ENCODE data around the gene SPTBN4.
A peak's percentile ranks its signal among the peaks of the same experiment; 100 is the strongest.

SPTBN4 gene

DNA sequence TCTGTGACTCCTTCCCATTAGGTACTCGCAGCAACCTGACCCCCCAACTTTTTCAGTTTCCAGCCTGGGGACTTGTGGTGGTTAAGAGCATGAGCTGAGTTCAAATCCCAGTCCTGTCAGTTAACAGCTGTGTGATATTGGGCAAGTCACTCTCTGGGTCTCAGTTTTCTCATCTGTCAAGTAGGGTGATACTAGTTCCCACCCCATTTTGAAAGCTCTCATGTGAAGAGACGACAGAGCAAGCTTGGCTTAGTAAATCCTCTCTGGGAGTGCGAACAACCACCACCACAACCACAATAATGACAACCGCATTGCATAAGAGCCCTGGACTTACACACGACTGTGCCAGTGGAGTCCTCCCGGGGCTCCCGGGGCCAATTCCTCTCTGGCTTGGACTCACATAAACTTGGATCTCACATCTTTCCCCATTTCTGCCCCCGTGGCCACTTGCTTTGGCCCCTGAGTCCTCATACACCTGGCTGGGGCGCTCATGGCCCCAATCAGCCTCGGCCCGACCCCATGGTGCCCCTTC is 1.7 kb upstream of the SPTBN4 start:
- no peak for DNase-seq (ENCODE audit: low spot score)
- in situ Hi-C loops (cut with MboI; ENCODE audit: low pct_unique_long_range_greater_than_20kb, low sequenced_read_pairs, unreplicated experiment), result no loop called here

GRCh38 chr19:40465557-40466218 is 1.1 kb upstream of the SPTBN4 start, which contains the start of gene BLVRB:
Gene BLVRB, minus strand, starts transcription at chr19:40465745. Its CDS starts 57 bp downstream, at chr19:40465688.
- in situ Hi-C loops (cut with MboI; ENCODE audit: low pct_unique_long_range_greater_than_20kb, low sequenced_read_pairs, unreplicated experiment), result no loop called here
- peak; percentile 99 for DNase-seq (ENCODE audit: low spot score)
- TF ChIP-seq CTCF (IDR thresholded peaks at IDR 0.05; ENCODE audit: extremely low read depth, insufficient read depth, missing control alignments), result no peak

More for the DNA sequence above, 1.7 kb upstream of the SPTBN4 start:
- TF ChIP-seq CTCF (IDR thresholded peaks at IDR 0.05; ENCODE audit: extremely low read depth, insufficient read depth, missing control alignments), result no peak

DNA sequence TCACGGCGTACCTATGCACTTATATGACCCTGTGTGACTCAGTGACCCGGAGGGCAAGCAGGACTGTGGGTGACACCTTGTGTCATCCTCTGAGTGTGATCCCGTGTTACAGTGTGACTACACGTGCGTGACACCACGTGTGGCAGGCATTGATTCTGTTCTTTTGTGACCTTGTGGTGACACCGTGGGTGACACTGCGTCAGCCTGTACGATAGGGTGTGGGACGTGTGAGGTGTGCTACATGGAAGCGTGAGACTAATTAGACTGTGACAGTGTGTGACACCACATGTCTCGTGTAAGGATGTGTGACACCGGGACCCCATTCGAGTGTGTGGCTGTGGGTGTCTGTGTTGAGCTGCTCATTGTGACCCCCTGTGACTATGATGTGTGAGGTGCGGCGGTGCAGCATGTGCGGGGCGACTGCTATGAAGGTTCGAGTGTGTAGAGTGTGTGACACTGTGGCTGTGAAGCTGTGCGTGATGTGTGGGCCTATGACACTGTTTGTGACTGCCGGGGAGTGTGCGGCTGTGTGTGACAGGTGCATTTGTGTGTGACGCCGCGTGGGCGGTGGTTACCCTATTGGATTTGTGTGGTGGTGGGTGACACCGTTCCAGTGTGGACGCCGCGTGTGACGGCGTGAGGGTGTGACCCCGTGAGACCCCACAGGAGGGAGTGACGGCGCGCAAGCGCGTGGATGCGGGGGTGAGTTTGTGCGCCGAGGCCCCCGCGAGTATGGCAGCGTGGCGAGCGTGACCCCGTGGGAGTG is 399 bp upstream of the SPTBN4 start:
- no peak for TF ChIP-seq CTCF (IDR thresholded peaks at IDR 0.05; ENCODE audit: extremely low read depth, insufficient read depth, missing control alignments)
- in situ Hi-C loops (cut with MboI; ENCODE audit: low pct_unique_long_range_greater_than_20kb, low sequenced_read_pairs, unreplicated experiment), result no loop called here
- peak; percentile 51 for DNase-seq (ENCODE audit: low spot score)

DNA sequence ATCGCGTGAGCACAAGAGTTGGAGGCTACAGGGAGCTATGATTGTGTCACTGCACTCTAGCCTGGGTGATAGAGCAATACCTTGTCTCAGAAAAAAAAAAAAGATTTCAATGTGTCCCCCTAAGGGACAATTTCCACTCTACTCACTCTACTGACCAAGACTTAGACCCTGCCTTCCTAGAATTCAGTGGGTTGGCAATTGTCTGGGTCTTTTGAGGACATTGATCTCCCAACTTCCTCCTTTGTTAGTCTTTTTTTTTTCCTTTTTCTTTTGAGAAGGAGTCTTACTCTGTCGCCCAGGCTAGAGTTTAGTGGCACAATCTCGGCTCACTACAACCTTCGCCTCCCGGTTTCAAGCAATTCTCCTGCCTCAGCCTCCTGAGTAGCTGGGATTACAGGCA is 2.2 kb downstream of the SPTBN4 start:
- in situ Hi-C loops (cut with MboI; ENCODE audit: low pct_unique_long_range_greater_than_20kb, low sequenced_read_pairs, unreplicated experiment), result no loop called here
- DNase-seq (ENCODE audit: low spot score), result no peak
- no peak for TF ChIP-seq CTCF (IDR thresholded peaks at IDR 0.05; ENCODE audit: extremely low read depth, insufficient read depth, missing control alignments)

DNA sequence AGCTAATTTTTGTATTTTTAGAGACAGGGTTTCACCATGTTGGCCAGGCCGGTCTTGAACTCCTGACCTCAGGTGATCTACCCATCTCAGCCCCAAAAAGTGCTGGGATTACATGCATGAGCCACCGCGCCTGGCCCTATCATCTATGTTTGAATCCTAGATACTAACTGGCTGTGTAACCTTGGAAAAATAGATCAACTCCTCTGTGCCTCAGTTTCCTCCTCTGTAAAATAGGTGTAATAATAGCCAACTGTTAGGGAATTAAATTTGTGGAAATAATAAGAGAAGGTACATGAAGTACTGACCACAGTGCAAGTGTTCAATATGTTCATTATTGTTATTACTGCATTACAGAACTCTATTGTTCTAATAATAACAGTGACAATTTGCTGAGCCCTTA is 4.3 kb downstream of the SPTBN4 start:
- in situ Hi-C loops (cut with MboI; ENCODE audit: low pct_unique_long_range_greater_than_20kb, low sequenced_read_pairs, unreplicated experiment), result no loop called here
- TF ChIP-seq CTCF (IDR thresholded peaks at IDR 0.05; ENCODE audit: extremely low read depth, insufficient read depth, missing control alignments), result no peak
- no peak for DNase-seq (ENCODE audit: low spot score)

DNA sequence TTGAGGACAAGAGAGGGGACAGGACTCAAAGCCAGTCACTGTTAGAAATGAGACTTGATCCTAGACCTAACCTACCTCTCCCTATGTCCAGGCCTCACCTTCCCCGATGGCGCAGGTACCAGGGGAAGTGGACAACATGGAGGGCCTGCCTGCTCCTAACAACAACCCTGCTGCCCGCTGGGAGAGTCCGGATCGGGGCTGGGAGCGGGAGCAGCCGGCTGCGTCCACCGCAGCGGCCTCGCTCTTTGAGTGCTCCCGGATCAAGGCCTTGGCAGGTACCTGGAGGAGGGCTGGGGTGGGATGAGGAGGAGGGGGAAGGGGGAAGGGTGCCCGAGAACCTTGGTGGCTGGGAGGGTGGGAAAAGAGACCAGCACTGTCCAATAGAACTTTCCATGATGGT is 5.7 kb downstream of the SPTBN4 start:
- no peak for TF ChIP-seq CTCF (IDR thresholded peaks at IDR 0.05; ENCODE audit: extremely low read depth, insufficient read depth, missing control alignments)
- DNase-seq (ENCODE audit: low spot score), result no peak
- in situ Hi-C loops (cut with MboI; ENCODE audit: low pct_unique_long_range_greater_than_20kb, low sequenced_read_pairs, unreplicated experiment), result no loop called here
